ENCODE results near the gene MASP2.
"Not testable (repeated sequence)": the region's sequence is repeated elsewhere in the genome, so short reads cannot be mapped to it uniquely, and the experiment has no call there.

MASP2 gene

DNA sequence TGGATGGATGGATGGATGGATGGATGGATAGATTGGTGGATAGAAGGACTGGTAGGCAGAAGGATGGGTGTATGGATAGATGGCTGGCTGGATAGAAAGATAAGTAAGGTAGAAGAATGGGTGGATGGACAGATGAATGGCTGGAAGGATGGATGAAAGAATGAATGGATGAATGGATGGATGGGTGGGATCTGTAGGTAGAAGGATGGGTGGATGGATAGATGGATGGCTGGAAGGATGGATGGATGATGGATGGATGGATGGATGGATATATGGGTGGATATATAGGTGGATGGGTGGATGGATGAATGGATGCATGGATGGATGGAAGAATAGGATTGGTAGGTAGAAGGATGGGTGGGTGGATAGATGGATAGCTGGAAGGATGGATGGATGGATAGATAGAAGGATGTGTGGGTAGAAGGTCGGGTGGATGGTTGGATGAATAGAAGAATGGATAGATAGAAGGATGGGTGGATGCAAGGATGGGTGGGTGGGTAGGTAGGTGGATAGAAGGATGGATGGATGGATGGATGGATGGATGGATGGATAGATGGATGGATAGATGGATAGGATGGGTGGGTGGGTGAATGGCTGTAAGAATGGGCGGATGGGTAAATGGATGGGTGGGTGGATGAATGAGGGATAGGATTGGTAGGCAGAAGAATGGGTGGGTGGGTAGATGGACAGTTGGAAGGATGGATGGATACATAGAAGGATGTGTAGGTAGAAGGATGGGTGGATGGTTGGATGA is 7.5 kb downstream of the MASP2 start:
- DNase-seq (ENCODE audit: low spot score), result no peak

DNA sequence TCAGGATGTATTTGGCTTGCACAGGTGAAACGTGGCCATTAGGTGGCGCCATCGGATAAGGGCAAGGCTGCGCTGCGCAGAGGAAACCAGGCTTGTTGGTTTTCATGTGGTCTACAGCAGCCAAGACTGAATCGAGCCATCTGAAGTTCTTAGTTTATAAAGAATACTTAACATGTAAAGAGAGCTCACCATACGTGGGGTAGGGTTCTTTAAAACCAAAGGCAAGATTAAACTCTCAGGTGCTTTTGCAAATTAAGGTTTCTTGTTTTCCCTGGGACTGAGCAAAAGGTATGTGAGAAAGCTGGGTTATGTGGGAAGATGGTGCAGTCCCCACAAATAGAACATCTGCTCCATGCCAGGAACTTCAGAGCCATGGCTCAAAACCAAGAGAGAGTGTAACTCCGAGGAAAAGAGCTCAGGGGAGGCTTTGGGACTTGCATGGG is 9.3 kb downstream of the MASP2 start:
- DNase-seq (ENCODE audit: low spot score), result peak; percentile 92

DNA sequence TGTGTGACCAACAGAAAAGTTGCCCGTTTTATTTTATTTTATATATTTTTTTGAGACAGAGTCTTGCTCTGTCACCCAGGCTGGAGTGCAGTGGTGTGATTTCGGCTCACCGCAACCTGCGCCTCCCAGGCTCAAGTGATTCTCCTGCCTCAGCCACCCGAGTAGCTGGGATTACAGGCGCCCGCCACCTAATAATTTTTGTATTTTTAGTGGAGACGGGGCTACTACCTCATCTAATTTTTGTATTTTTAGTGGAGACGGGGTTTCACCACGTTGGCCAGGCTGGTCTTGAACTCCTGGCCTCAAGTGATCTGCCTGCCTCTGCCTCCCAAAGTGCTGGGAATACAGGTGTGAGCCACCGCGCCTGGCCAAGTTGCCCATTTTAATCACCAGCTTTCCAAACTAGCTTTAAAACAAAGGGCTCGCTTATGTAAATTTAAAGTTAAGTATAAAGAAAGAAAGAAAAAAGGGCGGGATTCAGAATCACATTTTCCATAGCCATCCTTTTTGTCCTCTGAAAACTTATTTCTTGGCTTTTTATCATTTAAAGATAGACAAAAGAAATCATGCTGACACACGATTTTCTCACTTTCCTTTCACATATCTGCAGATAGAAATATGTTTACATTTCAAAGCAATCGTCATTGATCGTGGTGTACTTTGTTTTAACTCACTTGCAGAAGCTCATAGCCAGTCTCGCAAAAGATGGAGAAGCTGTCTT is 9.9 kb downstream of the MASP2 start:
- DNase-seq (ENCODE audit: low spot score), result not testable (repeated sequence)

DNA sequence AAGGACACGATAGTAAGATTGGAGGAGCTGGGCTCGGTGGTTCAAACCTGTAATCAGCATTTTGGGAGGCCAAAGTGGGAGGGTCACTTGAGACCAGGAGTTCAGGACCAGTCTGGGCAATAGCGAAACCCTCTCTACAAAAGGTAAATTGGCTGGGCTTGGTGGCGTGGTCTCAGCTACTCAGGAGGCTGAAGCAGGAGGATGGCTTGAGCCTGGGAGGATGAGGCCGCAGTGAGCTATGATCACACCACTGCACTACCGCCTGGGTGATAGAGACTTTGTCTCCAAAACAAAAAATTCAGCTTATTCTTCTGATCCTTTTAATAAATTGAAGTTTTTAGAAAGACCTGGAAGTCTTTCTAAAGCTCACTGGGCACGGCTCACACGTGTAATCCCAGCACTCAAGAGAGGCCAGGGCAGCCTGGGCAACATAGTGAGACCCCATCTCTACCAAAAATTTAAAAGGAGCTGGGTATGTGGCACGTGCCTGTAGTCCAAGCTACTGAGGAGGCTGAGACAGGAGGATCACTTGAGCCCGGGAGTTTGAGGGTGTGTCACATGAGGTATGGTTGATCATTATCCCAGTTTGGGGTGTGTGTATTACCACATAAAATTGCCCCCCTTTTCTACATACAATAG is 15.3 kb downstream of the MASP2 start:
- no peak for DNase-seq (ENCODE audit: low spot score)

DNA sequence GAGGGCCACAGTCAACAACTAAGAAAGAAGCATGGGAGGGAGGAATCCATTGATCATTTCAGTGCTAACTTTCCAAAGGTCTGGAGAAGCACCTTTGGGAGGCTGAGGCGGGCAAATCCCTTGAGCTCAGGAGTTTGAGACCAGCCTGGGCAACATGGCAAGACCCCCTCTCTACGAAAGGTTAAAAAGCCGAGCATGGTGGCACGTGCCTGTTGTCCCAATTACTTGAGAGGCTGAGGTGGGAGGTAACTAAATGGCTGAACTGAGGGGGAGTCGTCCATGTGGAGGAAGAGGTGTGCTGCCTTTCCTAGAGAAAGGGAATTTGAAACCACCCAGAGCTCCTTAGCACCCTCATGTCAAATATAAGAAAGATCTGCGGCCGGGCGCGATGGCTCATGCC is 16.2 kb downstream of the MASP2 start:
- no peak for DNase-seq (ENCODE audit: low spot score)

DNA sequence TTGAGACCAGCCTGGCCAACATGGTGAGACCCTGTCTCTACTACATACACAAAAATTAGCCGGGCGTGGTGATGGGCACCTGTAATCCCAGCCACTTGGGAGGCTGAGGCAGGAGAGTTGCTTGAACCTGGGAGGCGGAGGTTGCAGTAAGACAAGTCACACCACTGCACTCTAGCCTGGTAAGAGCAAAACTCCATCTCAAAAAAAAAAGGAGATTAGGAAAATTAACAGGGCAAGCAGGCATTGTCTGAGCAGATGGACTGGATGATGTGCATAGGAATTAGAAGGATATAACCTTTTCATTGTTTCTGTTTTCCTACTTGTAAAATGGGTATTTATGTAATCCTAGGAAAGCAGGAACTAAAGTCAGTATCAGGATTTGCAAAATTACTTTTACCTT is 19.0 kb downstream of the MASP2 start:
- no peak for DNase-seq (ENCODE audit: low spot score)

DNA sequence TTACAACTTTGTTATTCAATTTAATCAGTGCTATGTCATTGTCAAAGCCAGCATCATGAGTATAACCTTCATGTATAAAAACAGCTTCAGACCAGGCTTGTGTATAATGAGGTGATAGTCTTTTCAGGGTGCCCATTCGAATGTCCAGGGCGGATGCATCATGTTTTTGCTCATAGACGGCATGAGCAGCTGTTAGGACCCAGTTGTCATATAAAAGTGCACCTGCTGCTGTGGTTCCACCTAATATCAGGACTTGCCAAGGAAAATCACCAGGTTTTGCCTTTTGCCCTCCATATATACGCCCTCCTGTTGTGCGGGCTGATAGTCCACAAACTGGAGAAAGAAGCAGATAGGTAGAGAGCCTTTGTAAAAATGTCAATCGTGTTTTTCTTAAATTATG is 19.7 kb downstream of the MASP2 start:
- no peak for DNase-seq (ENCODE audit: low spot score)

DNA sequence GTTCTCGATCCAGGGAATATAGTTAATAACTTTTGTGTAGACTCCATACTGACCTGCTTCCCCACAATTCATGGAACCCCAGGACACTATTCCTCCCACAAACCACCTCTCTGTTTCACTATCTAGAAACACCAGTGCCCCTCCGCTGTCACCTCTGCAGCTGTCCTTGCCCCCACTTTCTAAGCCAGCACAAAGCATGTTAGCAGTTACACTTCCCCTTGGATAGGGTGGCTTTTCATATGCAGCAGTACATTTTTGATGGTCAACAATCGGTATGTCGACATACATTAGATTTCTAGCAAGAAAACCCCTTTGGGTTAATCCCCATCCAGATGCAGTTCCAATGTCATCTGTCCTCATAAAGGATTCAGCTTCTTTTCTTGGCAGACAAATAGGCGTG is 20.1 kb downstream of the MASP2 start:
- DNase-seq (ENCODE audit: low spot score), result no peak

DNA sequence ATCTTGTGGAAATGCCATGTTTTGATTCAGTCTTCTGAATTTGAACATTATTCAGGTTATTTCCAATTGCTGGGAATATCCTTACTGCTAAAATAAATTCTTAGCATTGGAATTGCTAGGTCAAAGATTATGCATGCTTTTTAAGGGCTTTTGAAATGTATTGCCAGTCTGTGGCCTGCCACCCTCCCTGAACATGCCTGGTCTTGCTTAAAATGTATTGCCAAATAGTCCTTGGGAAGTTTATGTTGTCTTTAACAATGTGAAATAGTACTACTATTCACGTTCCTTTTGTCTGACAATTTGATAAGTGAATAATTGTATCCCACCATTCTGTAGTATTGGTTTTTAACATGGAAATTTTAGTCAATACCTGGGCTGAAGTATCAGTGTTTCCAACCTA is 21.0 kb downstream of the MASP2 start:
- no peak for DNase-seq (ENCODE audit: low spot score)

DNA sequence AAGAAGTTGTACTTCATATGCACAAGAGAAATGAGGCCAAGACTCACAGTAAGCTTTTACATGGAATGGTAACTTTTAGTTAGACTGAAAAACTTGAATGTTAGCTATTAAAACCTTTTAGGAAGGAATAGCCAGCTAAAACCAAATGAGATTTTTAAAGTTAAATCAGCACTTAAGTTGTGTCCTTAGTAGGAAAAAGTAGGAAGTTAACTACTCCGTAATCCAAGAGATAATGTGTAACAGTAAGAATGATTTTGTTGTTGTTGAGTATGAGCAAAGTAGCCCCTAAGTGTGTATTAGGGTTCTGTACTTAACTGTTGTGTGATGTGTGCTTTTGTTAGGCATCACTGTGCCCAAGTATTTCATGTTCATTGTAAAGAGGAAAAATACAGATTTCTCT is 21.4 kb downstream of the MASP2 start:
- DNase-seq (ENCODE audit: low spot score), result no peak

DNA sequence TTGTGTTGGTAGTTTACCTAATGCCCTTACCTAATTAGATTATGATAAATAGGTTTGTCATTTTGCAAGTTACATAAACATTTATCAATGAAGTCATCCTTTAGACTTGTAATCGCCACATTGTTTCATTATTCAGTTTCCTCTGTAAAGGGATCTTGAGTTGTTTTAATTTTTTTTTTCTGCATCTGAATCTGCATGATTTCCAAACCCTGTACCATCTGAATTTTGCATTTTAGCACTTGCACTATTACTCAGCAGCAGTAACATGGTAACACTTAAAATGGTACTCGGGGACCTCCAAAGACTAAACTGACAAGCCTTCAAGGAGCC is 22.2 kb downstream of the MASP2 start:
- no peak for DNase-seq (ENCODE audit: low spot score)

DNA sequence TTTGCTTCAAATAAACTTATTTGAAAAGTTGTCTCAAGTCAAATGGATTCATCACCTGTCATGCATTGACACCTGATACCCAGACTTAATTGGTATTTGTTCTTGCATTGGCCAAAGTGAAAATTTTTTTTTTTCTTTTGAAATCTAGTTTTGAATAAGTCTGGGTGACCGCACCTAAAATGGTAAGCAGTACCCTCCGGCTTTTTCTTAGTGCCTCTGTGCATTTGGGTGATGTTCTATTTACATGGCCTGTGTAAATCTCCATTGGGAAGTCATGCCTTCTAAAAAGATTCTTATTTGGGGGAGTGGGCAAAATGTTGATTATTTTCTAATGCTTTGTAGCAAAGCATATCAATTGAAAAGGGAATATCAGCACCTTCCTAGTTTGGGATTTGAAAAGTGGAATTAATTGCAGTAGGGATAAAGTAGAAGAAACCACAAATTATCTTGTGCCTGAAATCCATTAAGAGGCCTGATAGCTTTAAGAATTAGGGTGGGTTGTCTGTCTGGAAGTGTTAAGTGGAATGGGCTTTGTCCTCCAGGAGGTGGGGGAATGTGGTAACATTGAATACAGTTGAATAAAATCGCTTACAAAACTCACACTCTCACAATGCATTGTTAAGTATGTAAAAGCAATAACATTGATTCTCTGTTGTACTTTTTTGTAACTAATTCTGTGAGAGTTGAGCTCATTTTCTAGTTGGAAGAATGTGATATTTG is 22.7 kb downstream of the MASP2 start:
- DNase-seq (ENCODE audit: low spot score), result no peak

DNA sequence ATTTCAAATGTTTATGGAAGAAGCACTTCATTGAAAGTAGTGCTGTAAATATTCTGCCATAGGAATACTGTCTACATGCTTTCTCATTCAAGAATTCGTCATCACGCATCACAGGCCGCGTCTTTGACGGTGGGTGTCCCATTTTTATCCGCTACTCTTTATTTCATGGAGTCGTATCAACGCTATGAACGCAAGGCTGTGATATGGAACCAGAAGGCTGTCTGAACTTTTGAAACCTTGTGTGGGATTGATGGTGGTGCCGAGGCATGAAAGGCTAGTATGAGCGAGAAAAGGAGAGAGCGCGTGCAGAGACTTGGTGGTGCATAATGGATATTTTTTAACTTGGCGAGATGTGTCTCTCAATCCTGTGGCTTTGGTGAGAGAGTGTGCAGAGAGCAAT is 23.8 kb downstream of the MASP2 start:
- DNase-seq (ENCODE audit: low spot score), result no peak

DNA sequence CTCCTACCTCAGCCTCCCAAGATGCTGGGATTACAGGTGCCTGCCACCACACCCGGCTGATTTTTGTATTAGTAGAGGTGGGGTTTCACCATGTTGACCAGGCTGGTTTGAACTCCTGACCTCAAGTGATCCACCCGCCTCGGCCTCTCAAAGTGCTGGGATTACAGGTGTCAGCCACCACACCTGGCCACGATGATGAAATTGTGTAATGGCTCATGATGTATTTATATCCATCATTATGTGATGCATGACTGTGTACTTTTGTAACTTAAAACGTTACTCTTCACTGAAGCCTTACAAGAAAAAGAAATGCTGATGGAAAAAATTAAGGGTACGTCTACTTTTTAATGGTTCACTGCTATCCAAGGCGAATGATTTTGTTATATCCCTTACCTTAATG is 27.1 kb downstream of the MASP2 start:
- DNase-seq (ENCODE audit: low spot score), result no peak

DNA sequence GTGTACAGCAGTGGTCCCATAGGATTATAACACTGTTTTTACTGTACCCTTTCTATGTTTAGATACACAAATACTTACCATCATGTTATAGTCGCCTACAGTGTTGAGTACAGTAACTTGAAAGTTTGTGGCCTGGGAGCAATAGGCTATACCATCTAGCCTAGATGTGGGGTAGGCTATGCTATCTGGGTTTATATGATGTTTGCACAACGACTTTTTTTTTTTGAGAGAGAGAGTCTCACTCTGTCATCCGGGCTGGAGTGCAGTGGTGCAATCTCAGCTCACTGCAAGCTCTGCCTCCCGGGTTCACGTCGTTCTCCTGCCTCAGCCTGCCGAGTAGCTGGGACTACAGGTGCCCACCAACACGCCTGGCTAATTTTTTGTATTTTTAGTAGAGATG is 27.7 kb downstream of the MASP2 start:
- DNase-seq (ENCODE audit: low spot score), result not testable (repeated sequence)

DNA sequence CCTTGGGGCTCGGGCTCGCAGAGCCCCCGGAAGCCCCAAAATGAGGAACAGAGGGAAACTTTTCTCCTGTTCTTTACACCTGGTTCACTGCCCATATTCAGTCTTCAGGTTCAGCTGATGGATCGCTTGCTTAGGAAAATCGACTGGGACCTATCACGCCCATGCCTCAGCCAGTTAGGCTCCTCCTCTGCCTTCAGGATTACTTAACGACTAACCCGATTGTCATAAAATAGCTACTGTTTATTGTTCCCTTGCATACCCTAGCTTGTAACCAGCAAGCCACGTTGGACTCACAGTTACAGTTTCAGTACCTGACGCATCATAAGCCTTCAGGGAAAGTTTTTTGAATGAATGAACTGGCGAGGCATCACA is 33.9 kb downstream of the MASP2 start:
- DNase-seq (ENCODE audit: low spot score), result no peak

DNA sequence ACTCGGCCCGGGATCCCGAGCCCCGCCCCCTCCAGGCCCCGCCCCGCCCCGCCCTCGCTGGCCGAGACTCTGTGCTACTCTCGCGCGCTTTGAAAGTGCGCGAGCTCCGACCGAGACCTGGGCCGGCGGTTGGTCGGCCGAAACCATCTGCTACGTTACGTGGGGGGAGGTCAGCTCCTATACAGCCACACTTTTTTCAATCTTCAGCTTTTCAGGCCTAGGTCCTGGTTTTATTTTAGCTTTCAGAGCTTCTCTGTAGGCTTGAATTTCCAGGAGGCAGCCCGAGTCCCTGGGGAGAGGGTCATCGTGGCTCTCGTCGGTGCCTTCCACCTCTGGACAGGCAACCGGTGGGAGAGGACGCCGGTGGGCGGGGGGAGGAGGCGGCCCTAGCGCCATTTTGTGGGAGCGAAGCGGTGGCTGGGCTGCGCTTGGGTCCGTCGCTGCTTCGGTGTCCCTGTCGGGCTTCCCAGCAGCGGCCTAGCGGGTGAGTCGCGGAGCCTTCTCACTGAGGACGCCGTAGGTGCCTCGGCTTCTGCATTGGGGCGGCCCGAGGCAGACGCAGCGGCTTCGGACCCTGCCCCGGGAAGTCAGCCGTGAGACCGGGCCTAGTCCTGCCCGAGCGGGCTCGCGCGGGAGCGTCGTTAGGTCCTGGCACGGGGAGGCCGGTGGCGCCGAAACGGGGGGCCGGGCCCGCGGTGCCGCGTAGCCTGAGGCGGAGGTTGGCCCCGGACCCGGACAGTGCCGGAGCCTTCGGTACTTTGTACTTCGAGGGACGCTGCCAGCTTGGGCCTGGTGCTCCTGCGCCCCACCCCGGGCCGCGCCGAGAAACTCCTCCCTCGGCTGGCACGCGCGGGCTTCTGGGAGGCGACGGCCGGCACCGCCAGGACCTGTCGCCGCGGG is 34.5 kb downstream of the MASP2 start, which contains the start of gene TARDBP:
TSS of gene TARDBP (plus strand) at position 395 of the 900 bp plus-strand sequence. CDS start 1,074 bp downstream, outside the sequence.
- DNase-seq (ENCODE audit: low spot score), result peak; percentile 99

DNA sequence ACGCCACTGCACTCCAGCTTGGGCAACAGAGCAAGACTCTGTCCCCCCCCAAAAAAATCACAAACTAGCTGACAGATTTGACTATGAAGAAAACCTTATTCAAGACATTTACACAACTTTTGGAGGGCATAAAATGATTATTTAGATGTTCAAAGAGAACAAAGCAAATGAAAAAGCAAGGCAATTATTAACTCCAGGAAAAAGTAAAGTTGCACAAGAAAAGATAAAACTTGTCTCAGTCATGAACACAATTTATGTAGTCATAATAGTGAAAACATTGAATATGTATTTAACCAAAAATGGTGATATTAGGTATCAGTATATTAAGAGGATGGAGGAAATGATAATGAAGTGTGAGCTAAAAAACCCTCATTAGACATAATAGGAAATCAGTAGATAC is 46.5 kb downstream of the MASP2 start:
- no peak for DNase-seq (ENCODE audit: low spot score)

DNA sequence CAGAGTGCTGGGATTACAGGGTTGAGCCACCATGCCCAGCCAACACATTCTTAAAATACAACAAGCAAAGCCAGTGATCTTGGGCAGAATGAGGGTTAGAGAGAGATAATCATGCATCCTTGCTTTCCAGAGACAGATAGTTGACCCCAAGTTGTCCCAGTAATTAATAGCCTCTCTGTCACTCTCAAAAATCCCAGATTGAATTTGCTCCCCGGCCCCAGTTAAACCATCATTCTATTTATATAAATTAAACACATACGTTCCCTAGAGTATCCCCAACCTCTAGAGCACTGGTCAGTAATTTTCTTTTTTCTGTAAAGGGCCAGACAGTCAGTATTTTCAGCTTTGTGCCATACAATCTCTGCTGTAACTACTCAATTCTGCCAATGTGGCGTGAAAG is 50.9 kb downstream of the MASP2 start:
- DNase-seq (ENCODE audit: low spot score), result no peak

DNA sequence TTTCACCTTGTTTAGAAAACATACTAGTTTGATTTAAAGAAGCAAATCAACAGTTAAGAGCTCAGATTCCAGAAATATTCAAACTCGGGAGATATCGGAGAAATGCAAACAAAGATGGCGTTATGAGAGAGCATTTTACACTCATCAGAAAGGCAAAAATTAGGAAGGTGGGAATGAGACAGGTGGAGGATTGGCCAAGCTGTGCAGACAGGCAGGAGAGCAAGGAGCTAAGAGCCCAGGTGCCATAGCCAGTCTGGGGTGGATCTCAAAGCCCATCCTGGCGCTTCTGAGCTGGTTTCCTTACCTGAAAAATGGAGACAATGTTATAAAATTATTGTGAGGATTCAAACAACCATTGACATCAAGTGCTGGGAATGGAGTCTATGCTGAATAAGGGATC is 54.2 kb downstream of the MASP2 start:
- no peak for DNase-seq (ENCODE audit: low spot score)

DNA sequence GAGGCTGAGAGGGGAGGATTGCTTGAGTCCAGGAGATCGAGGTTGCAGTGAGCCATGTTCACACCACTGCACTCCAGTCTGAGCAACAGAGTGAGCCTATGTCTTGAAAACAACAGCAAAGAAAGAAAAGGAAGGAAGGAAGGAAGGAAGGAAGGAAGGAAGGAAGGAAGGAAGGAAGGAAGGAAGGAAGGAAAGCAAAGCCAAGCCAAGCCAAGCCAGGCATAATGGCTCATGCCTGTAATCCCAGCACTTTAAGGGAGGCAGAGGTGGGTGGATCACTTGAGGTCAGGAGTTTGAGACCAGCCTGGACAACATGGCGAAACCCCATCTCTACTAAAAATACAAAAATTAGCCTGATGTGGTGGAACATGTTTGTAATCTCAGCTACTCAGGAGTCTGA is 55.0 kb downstream of the MASP2 start:
- not testable (repeated sequence) for DNase-seq (ENCODE audit: low spot score)

DNA sequence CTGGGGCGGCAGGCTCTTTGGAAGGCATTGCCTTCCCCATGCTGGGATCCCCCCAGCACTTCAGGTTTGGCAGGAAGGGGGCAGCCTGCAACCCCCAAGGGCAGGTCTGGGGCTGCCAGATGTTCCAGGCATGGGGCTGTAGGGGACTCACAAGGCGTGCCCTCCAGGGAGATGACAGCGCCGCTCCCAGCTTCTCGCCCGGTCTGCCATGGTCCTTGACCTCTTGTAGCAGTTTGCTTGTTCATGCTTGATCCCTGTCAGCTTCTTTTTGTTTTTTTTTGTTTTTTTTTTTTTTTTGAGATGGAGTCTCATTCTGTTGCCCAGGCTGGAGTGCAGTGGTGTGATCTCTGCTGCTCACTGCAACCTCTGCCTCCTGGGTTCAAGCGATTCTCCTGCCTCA is 56.2 kb downstream of the MASP2 start:
- DNase-seq (ENCODE audit: low spot score), result no peak

Measured in AG20443 (cell line).